Lung (tissue), 12 donors: ENCODE data around the gene SMARCD3. TPM values are rescaled to one million over a fixed set of nuclear protein-coding genes. Genes with fewer than 3 reads are reported as not detected.

Experiments
- ATAC-seq: fragments of 200-7000 bp; cut with Tn5 transposase; one replicate; pipeline ENCODE4 v1.9.1; 2020; ENCODE audit warnings: moderate number of reproducible peaks; ENCODE audit not compliant: insufficient read depth, low FRiP score
- DNase-seq, 3 donors: peaks; one replicate each; pipeline ENCODE4 v3.0.0-alpha.2; 2013 to 2017
- H3K27ac ChIP-seq, 2 donors: one replicate each; pipeline ENCODE4 v1.5.1; 2013; ENCODE audit warnings: mild to moderate bottlenecking in 2 of 2, moderate library complexity in 2 of 2, control low read depth in 1 of 2, inconsistent platforms in 1 of 2, low read depth in 1 of 2, low read length in 1 of 2
- H3K27me3 ChIP-seq, 3 donors: one replicate each; pipeline ENCODE4 v1.5.1; 2013; ENCODE audit warnings: low read length in 2 of 3; ENCODE audit not compliant: control insufficient read depth in 3 of 3, insufficient read depth in 3 of 3
- H3K36me3 ChIP-seq, 4 donors: one replicate each; pipeline ENCODE4 v1.5.1; 2013; ENCODE audit warnings: low read length in 4 of 4, mild to moderate bottlenecking in 1 of 4, moderate library complexity in 1 of 4; ENCODE audit not compliant: control insufficient read depth in 4 of 4, insufficient read depth in 4 of 4
- H3K4me1 ChIP-seq, 5 donors: one replicate each; pipeline ENCODE4 v1.5.1; 2013; ENCODE audit warnings: low read length in 5 of 5, mild to moderate bottlenecking in 2 of 5, moderate library complexity in 1 of 5; ENCODE audit not compliant: control insufficient read depth in 5 of 5, insufficient read depth in 5 of 5
- H3K4me3 ChIP-seq: one replicate; pipeline ENCODE4 v1.5.1; 2013; ENCODE audit warnings: mild to moderate bottlenecking, control low read depth, moderate library complexity
- H3K9ac ChIP-seq, 2 donors: one replicate each; pipeline ENCODE4 v1.5.1; 2013; ENCODE audit warnings: low read length in 2 of 2, control low read depth in 1 of 2; ENCODE audit not compliant: insufficient read depth in 1 of 2
- H3K9me3 ChIP-seq, 4 donors: one replicate each; pipeline ENCODE4 v1.5.1; 2013; ENCODE audit warnings: low read length in 3 of 4, mild to moderate bottlenecking in 1 of 4, moderate library complexity in 1 of 4; ENCODE audit not compliant: control insufficient read depth in 4 of 4, insufficient read depth in 3 of 4
- WGBS, 2 donors: extraction: QIAGEN DNeasy Blood & Tissue Kit; methylation state at CpG; one replicate each; pipeline ENCODE4 v1.1.7; 2013; 5-methylcytosine and 5-hydroxymethylcytosine counted together
- polyA plus RNA-seq, 2 donors: library from polyadenylated mRNA; stranded (reverse); fragments of 200-250 nt; gene quantifications; one replicate each; pipeline ENCODE4 v1.2.1, GENCODE V29; 2013
- total RNA-seq, 2 donors: library from RNA; depleted of rRNA in 1 of 2; stranded (reverse); fragments of >200 nt in 1 of 2; gene quantifications; one replicate each; pipeline ENCODE4 v1.2.1, GENCODE V29; 2014 to 2021
- TF ChIP-seq, protein P1 (sequence below): IDR thresholded peaks from 2 replicates; pipeline ENCODE4 v1.5.1; 2012; ENCODE audit warnings: mild to moderate bottlenecking; ENCODE audit errors: control extremely low read depth, extremely low read depth
- donor health status: control.
- donor health status: control.
- donor health status: Bipolar disorder and iron deficiency.
- donor health status: healthy.
- donor health status: DM: yes; HTN: yes; CAD: no.

Gene SMARCD3
- total and polyA plus RNA-seq, 4 donors = 37.5 to 70.9 (median 51.4) TPM

GRCh38 chr7:151242159-151243044 is 6.1 kb downstream of the SMARCD3 start:
- 67 to 69% methylated on average over 20 of the region's 20 CpGs for WGBS, 2 donors
- H3K27me3 ChIP-seq = peaks cover 0 to 2% (median 0%) of the 10 kb centered on the region in 3 donors
- no peak overlapping the region for H3K27ac ChIP-seq
- H3K9ac ChIP-seq = no peak overlapping the region
- DNase-seq = no peak
- TF ChIP-seq, protein P1, sequence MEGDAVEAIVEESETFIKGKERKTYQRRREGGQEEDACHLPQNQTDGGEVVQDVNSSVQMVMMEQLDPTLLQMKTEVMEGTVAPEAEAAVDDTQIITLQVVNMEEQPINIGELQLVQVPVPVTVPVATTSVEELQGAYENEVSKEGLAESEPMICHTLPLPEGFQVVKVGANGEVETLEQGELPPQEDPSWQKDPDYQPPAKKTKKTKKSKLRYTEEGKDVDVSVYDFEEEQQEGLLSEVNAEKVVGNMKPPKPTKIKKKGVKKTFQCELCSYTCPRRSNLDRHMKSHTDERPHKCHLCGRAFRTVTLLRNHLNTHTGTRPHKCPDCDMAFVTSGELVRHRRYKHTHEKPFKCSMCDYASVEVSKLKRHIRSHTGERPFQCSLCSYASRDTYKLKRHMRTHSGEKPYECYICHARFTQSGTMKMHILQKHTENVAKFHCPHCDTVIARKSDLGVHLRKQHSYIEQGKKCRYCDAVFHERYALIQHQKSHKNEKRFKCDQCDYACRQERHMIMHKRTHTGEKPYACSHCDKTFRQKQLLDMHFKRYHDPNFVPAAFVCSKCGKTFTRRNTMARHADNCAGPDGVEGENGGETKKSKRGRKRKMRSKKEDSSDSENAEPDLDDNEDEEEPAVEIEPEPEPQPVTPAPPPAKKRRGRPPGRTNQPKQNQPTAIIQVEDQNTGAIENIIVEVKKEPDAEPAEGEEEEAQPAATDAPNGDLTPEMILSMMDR = no peak
- no peaks in the 10 kb centered on the region for H3K9me3 ChIP-seq
- peaks cover 5 to 37% (median 19%) of the 10 kb centered on the region in 4 donors for H3K36me3 ChIP-seq
- no peak for ATAC-seq
- peaks cover 0 to 33% (median 7%) of the 10 kb centered on the region in 5 donors for H3K4me1 ChIP-seq
- no peak overlapping the region for H3K4me3 ChIP-seq

GRCh38 chr7:151241755-151242096 is 6.8 kb downstream of the SMARCD3 start:
- no peak for DNase-seq
- TF ChIP-seq, protein P1 = no peak
- Histone ChIP-seq H3K27ac (no peak overlapping the region), H3K36me3 (peaks cover 5 to 43% (median 21%) of the 10 kb centered on the region in 4 donors), H3K4me1 (peaks cover 0 to 26% (median 7%) of the 10 kb centered on the region in 5 donors), H3K9me3 (no peaks in the 10 kb centered on the region), H3K27me3 (peaks cover 0 to 2% (median 0%) of the 10 kb centered on the region in 3 donors), H3K9ac (no peak overlapping the region), H3K4me3 (no peak overlapping the region)
- ATAC-seq = no peak
- 90 to 93% methylated on average over 9 of the region's 9 CpGs for WGBS, 2 donors

DNA sequence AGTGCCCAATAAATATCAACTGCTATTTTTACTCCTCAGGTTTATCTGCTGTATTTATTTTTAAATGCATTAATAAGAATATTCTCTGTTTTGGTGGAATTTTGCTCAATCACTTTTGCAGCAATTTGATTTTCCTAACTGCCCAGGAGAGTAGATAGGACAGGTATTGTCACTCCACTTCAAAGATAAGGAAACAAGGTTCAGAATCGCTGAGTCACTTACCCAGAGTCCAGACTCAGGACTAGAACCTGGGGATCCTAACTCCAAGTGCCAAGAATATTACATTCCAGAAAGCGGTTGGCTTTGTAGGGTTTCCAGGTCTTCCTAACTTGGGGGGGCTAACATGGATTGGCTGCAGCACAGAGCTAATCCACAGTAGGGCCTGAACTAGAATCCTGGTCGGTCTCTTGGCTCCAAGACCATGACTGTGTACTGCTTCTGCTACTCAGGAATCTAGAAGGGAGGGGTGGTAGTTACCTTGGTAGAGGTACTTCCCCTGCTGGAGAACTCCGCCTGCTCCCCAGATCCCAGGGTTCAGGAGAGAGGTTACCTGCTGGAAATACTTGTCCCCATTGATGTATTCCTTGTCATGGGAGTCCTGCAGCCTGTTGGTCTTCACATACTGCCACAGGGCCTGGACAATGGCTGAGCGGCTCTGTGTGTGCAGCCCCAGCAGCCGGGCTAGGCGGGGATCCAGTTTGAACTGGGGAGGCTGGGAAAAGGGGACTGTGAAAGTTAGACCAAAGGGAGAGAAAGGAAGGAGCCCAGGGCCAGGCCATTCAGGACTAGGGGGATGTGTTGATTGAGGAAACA is 7.3 kb downstream of the SMARCD3 start:
- peaks cover 0 to 2% (median 0%) of the 10 kb centered on the region in 3 donors for H3K27me3 ChIP-seq
- ATAC-seq (no peak), DNase-seq (no peak)
- H3K9ac ChIP-seq = no peak overlapping the region
- TF ChIP-seq, protein P1 = no peak
- 90 to 91% methylated on average over 7 of the region's 7 CpGs for WGBS, 2 donors
- H3K9me3 ChIP-seq = no peaks in the 10 kb centered on the region
- peaks cover 0 to 20% (median 5%) of the 10 kb centered on the region in 5 donors for H3K4me1 ChIP-seq
- no peak overlapping the region for H3K27ac ChIP-seq
- no peak overlapping the region for H3K4me3 ChIP-seq
- peaks cover 5 to 49% (median 21%) of the 10 kb centered on the region in 4 donors for H3K36me3 ChIP-seq
